Measurements from ENCODE around the gene ALK. TPM values are rescaled to one million over a fixed set of nuclear protein-coding genes. Genes with fewer than 3 reads are reported as not detected.

Gene ALK
- total RNA-seq, 2 donors from 2014 or later = 0.19 TPM; not detected in 1

- TF ChIP-seq CTCF (IDR thresholded peaks at IDR 0.05) = no peak
- no peak for DNase-seq
- Histone ChIP-seq H3K4me3 (no peak overlapping the region), H3K27me3 (no peaks in the 10 kb centered on the region), H3K9me3 (no peaks in the 10 kb centered on the region), H3K9ac (ENCODE audit: low read depth in 2 of 2, low read length in 2 of 2) (no peak overlapping the region), H3K4me1 (no peaks in the 10 kb centered on the region), H3K27ac (no peak overlapping the region), H3K36me3 (no peaks in the 10 kb centered on the region)
- intact Hi-C loops (cut with DNase I) = no loop called here
Observed at GRCh38 chr2:29202819-29203495, 718.4 kb downstream of the ALK start.

- Histone ChIP-seq H3K4me3 (no peak overlapping the region), H3K9me3 (no peaks in the 10 kb centered on the region), H3K9ac (ENCODE audit: low read depth in 2 of 2, low read length in 2 of 2) (no peak overlapping the region), H3K27ac (no peak overlapping the region), H3K27me3 (no peaks in the 10 kb centered on the region), H3K36me3 (no peaks in the 10 kb centered on the region), H3K4me1 (no peaks in the 10 kb centered on the region)
- no peak for DNase-seq
- intact Hi-C loops (cut with DNase I) = no loop called here
- no peak for TF ChIP-seq CTCF (IDR thresholded peaks at IDR 0.05)
Observed at GRCh38 chr2:29201979-29202378, 719.4 kb downstream of the ALK start.

- no peaks in the 10 kb centered on the region for H3K4me1 ChIP-seq
- no peak overlapping the region for H3K4me3 ChIP-seq
- H3K9ac ChIP-seq (ENCODE audit: low read depth in 2 of 2, low read length in 2 of 2) = no peak overlapping the region
- no peaks in the 10 kb centered on the region for H3K36me3 ChIP-seq
- intact Hi-C loops (cut with DNase I) = loop anchor here (1.0 to 10.0 kb wide), 2 partner anchors 238 to 372 kb away; no protein-coding TSS in a partner anchor
- no peaks in the 10 kb centered on the region for H3K27me3 ChIP-seq
- peak; percentile 76 for TF ChIP-seq CTCF (IDR thresholded peaks at IDR 0.05)
- H3K27ac ChIP-seq = no peak overlapping the region
- H3K9me3 ChIP-seq = no peaks in the 10 kb centered on the region
- peak; percentile 74 for DNase-seq
Observed at GRCh38 chr2:29196792-29197788, 724.3 kb downstream of the ALK start.

- Histone ChIP-seq H3K27me3 (no peaks in the 10 kb centered on the region), H3K9me3 (no peaks in the 10 kb centered on the region), H3K4me3 (no peak overlapping the region), H3K9ac (ENCODE audit: low read depth in 2 of 2, low read length in 2 of 2) (no peak overlapping the region), H3K4me1 (no peaks in the 10 kb centered on the region), H3K36me3 (no peaks in the 10 kb centered on the region), H3K27ac (no peak overlapping the region)
- no peak for DNase-seq
- TF ChIP-seq CTCF (IDR thresholded peaks at IDR 0.05) = no peak
- intact Hi-C loops (cut with DNase I) = loop anchor here (10.0 kb wide), 1 partner anchor 371 kb away; no protein-coding TSS in a partner anchor
Observed at GRCh38 chr2:29195796-29196195, 725.6 kb downstream of the ALK start.

- Histone ChIP-seq H3K27me3 (no peaks in the 10 kb centered on the region), H3K4me3 (no peak overlapping the region), H3K9me3 (no peaks in the 10 kb centered on the region), H3K4me1 (no peaks in the 10 kb centered on the region), H3K27ac (no peak overlapping the region), H3K9ac (ENCODE audit: low read depth in 2 of 2, low read length in 2 of 2) (no peak overlapping the region), H3K36me3 (no peaks in the 10 kb centered on the region)
- intact Hi-C loops (cut with DNase I) = loop anchor here (10.0 kb wide), 1 partner anchor 369 kb away; no protein-coding TSS in a partner anchor
- TF ChIP-seq CTCF (IDR thresholded peaks at IDR 0.05) = no peak
- DNase-seq = no peak
Observed at GRCh38 chr2:29193681-29194080, 727.7 kb downstream of the ALK start.

Measured in colonic mucosa (tissue), 4 donors.